ENCODE results near the gene GNPNAT1. TPM values are rescaled to one million over a fixed set of nuclear protein-coding genes. Genes with fewer than 3 reads are reported as not detected.

Gene GNPNAT1
- total RNA-seq, 3 donors from 2014 or later: 13.1 to 21.2 (median 18.7) TPM

GRCh38 chr14:52790011-52790755 lies 1.2 kb downstream of the GNPNAT1 start:
- intact Hi-C loops (cut with DNase I; ENCODE audit: low total_unique reads): no loop called here
- Histone ChIP-seq H3K4me1 (no peaks in the 10 kb centered on the region), H3K27ac (no peak overlapping the region), H3K27me3 (no peaks in the 10 kb centered on the region), H3K9me3 (no peaks in the 10 kb centered on the region), H3K4me3 (peak overlapping the region; percentile 73 to 87 (median 78)), H3K36me3 (no peaks in the 10 kb centered on the region)
- DNase-seq (ENCODE audit: low spot score in 2 of 2): no peak
- TF ChIP-seq POLR2A (IDR thresholded peaks at IDR 0.05) (no peak), POLR2AphosphoS5 (IDR thresholded peaks at IDR 0.05) (no peak), CTCF (IDR thresholded peaks at IDR 0.05) (no peak)

GRCh38 chr14:52789118-52789517 lies 2.3 kb downstream of the GNPNAT1 start:
- TF ChIP-seq POLR2A (IDR thresholded peaks at IDR 0.05) (no peak), CTCF (IDR thresholded peaks at IDR 0.05) (no peak), POLR2AphosphoS5 (IDR thresholded peaks at IDR 0.05) (no peak)
- Histone ChIP-seq H3K27me3 (no peaks in the 10 kb centered on the region), H3K9me3 (no peaks in the 10 kb centered on the region), H3K27ac (no peak overlapping the region), H3K4me1 (no peaks in the 10 kb centered on the region), H3K36me3 (no peaks in the 10 kb centered on the region), H3K4me3 (no peak overlapping the region)
- no peak for DNase-seq (ENCODE audit: low spot score in 2 of 2)
- intact Hi-C loops (cut with DNase I; ENCODE audit: low total_unique reads): no loop called here

- intact Hi-C loops (cut with DNase I; ENCODE audit: low total_unique reads): no loop called here
Observed at GRCh38 chr14:52786887-52787286, 4.5 kb downstream of the GNPNAT1 start.

GRCh38 chr14:52783206-52783605 lies 8.2 kb downstream of the GNPNAT1 start:
- intact Hi-C loops (cut with DNase I; ENCODE audit: low total_unique reads): no loop called here
- no peak overlapping the region for H3K27ac ChIP-seq
- no peaks in the 10 kb centered on the region for H3K27me3 ChIP-seq
- no peak for DNase-seq (ENCODE audit: low spot score in 2 of 2)
- no peaks in the 10 kb centered on the region for H3K36me3 ChIP-seq
- no peak overlapping the region for H3K4me3 ChIP-seq
- H3K9me3 ChIP-seq: no peaks in the 10 kb centered on the region
- no peaks in the 10 kb centered on the region for H3K4me1 ChIP-seq
- TF ChIP-seq POLR2AphosphoS5 (IDR thresholded peaks at IDR 0.05): no peak
- TF ChIP-seq POLR2A (IDR thresholded peaks at IDR 0.05): no peak
- TF ChIP-seq CTCF (IDR thresholded peaks at IDR 0.05): no peak

More at GRCh38 chr14:52786887-52787286, 4.5 kb downstream of the GNPNAT1 start:
- Histone ChIP-seq H3K4me1 (no peaks in the 10 kb centered on the region), H3K36me3 (no peaks in the 10 kb centered on the region), H3K27ac (no peak overlapping the region), H3K4me3 (no peak overlapping the region), H3K9me3 (no peaks in the 10 kb centered on the region), H3K27me3 (no peaks in the 10 kb centered on the region)
- TF ChIP-seq POLR2A (IDR thresholded peaks at IDR 0.05) (no peak), CTCF (IDR thresholded peaks at IDR 0.05) (no peak), POLR2AphosphoS5 (IDR thresholded peaks at IDR 0.05) (no peak)
- DNase-seq (ENCODE audit: low spot score in 2 of 2): no peak

GRCh38 chr14:52781629-52782028 lies 9.8 kb downstream of the GNPNAT1 start:
- intact Hi-C loops (cut with DNase I; ENCODE audit: low total_unique reads): no loop called here
- no peak for TF ChIP-seq POLR2A (IDR thresholded peaks at IDR 0.05)
- H3K9me3 ChIP-seq: no peaks in the 10 kb centered on the region
- DNase-seq (ENCODE audit: low spot score in 2 of 2): no peak
- H3K27ac ChIP-seq: no peak overlapping the region
- no peak overlapping the region for H3K4me3 ChIP-seq
- H3K27me3 ChIP-seq: no peaks in the 10 kb centered on the region
- H3K4me1 ChIP-seq: no peaks in the 10 kb centered on the region
- H3K36me3 ChIP-seq: no peaks in the 10 kb centered on the region
